Panc1 (cell line): ENCODE data around the gene NUAK2.

Source experiments
- CTCF ChIP-seq: fragments of 450-650 bp; IDR thresholded peaks from 2 replicates; pipeline ENCODE4 v1.5.1; 2017; ENCODE audit warnings: mild to moderate bottlenecking
- POLR2AphosphoS5 ChIP-seq: IDR thresholded peaks from 2 replicates; pipeline ENCODE4 v1.6.1; 2012; ENCODE audit warnings: mild to moderate bottlenecking, low read depth, low read length, moderate library complexity
- REST ChIP-seq, 2 experiments: IDR thresholded peaks; 2 replicates each; pipeline ENCODE4 v1.6.1; 2011 to 2012; ENCODE audit warnings: low read depth in 2 of 2, control low read depth in 1 of 2, low read length in 1 of 2, mild to moderate bottlenecking in 1 of 2, moderate library complexity in 1 of 2; ENCODE audit not compliant: insufficient read depth in 1 of 2
- SIN3A ChIP-seq: IDR thresholded peaks from 2 replicates; pipeline ENCODE4 v1.6.1; 2012; ENCODE audit warnings: low read depth, mild to moderate bottlenecking, low read length, moderate library complexity, borderline replicate concordance; ENCODE audit not compliant: insufficient read depth
- TCF7L2 ChIP-seq: IDR thresholded peaks from 2 replicates; pipeline ENCODE4 v1.6.1; 2011; ENCODE audit warnings: mild to moderate bottlenecking, low read depth, low read length, inconsistent platforms

GRCh38 chr1:205338011-205338410 lies 16.5 kb upstream of the NUAK2 start:
- TF ChIP-seq CTCF (no peak), POLR2AphosphoS5 (no peak), SIN3A (no peak), REST (IDR thresholded peaks at IDR 0.05; ENCODE audit: insufficient read depth in 1 of 2, low read depth in 2 of 2, low read length in 1 of 2) (no peak), TCF7L2 (no peak)
